ENCODE results near the gene RSPH10B2.

- TF ChIP-seq POLR2A (IDR thresholded peaks at IDR 0.05; ENCODE audit: low read length) (no peak), GATA1 (IDR thresholded peaks at IDR 0.05; ENCODE audit: low read depth, low read length) (no peak)
Observed at GRCh38 chr7:6718124-6718523, 35.8 kb upstream of the RSPH10B2 start.

Measured in erythroblast (primary cell).